ENCODE data around the gene NUP188.
"Not testable (repeated sequence)": the region's sequence is repeated elsewhere in the genome, so short reads cannot be mapped to it uniquely, and the experiment has no call there.

The NUP188 gene

GRCh38 chr9:128940271-128940921 lies 7.1 kb upstream of the NUP188 start:
- Histone ChIP-seq H4K20me1 (ENCODE audit: control insufficient read depth, insufficient read depth, low read depth, low read length) (no peaks in the 10 kb centered on the region), H3K27me3 (ENCODE audit: control insufficient read depth, low read length) (no peaks in the 10 kb centered on the region), H3K36me3 (ENCODE audit: control insufficient read depth, low read length) (no peaks in the 10 kb centered on the region), H3K4me3 (ENCODE audit: low read length) (no peak overlapping the region), H3F3A (ENCODE audit: control insufficient read depth, insufficient read depth) (no peaks in the 10 kb centered on the region), H3K4me2 (ENCODE audit: low read length) (no peak overlapping the region), H3K9me2 (replicated peaks; ENCODE audit: control insufficient read depth, low read length) (no peaks in the 10 kb centered on the region), H3K4me1 (ENCODE audit: control insufficient read depth, low read length) (no peaks in the 10 kb centered on the region), H3K79me2 (ENCODE audit: control insufficient read depth, low read length) (no peaks in the 10 kb centered on the region), H3K27ac (ENCODE audit: low read depth, low read length) (no peak overlapping the region), H3K9me3 (ENCODE audit: control insufficient read depth, insufficient read depth, low read length) (no peaks in the 10 kb centered on the region)
- no peak for TF ChIP-seq EZH2phosphoT487 (IDR thresholded peaks at IDR 0.05; ENCODE audit: borderline replicate concordance, low read length)
- no peak for TF ChIP-seq CTCF (IDR thresholded peaks at IDR 0.05; ENCODE audit: low read depth, low read length, poor library complexity, severe bottlenecking)

- no peaks in the 10 kb centered on the region for H3K27me3 ChIP-seq (ENCODE audit: control insufficient read depth, low read length)
- peaks cover 5% of the 10 kb centered on the region for H3K79me2 ChIP-seq (ENCODE audit: control insufficient read depth, low read length)
- no peak overlapping the region for H3K4me3 ChIP-seq (ENCODE audit: low read length)
- H3K4me2 ChIP-seq (ENCODE audit: low read length): no peak overlapping the region
- H3K27ac ChIP-seq (ENCODE audit: low read depth, low read length): no peak overlapping the region
- H4K20me1 ChIP-seq (ENCODE audit: control insufficient read depth, insufficient read depth, low read depth, low read length): no peaks in the 10 kb centered on the region
- peaks cover 2% of the 10 kb centered on the region; the same call in 1 of the 2 replicates for H3K36me3 ChIP-seq (ENCODE audit: control insufficient read depth, low read length)
- TF ChIP-seq CTCF (IDR thresholded peaks at IDR 0.05; ENCODE audit: low read depth, low read length, poor library complexity, severe bottlenecking): no peak
- no peaks in the 10 kb centered on the region for H3K9me3 ChIP-seq (ENCODE audit: control insufficient read depth, insufficient read depth, low read length)
- H3K4me1 ChIP-seq (ENCODE audit: control insufficient read depth, low read length): no peaks in the 10 kb centered on the region
- no peaks in the 10 kb centered on the region for H3F3A ChIP-seq (ENCODE audit: control insufficient read depth, insufficient read depth)
- no peaks in the 10 kb centered on the region for H3K9me2 ChIP-seq (replicated peaks; ENCODE audit: control insufficient read depth, low read length)
Measured at GRCh38 chr9:128940946-128941755, 6.3 kb upstream of the NUP188 start.

- H3K79me2 ChIP-seq (ENCODE audit: control insufficient read depth, low read length): peaks cover 30% of the 10 kb centered on the region
- no peaks in the 10 kb centered on the region for H3F3A ChIP-seq (ENCODE audit: control insufficient read depth, insufficient read depth)
- H3K27ac ChIP-seq (ENCODE audit: low read depth, low read length): no peak overlapping the region
- H3K4me2 ChIP-seq (ENCODE audit: low read length): no peak overlapping the region
- peaks cover 12% of the 10 kb centered on the region for H3K4me1 ChIP-seq (ENCODE audit: control insufficient read depth, low read length)
- no peaks in the 10 kb centered on the region for H4K20me1 ChIP-seq (ENCODE audit: control insufficient read depth, insufficient read depth, low read depth, low read length)
- no peaks in the 10 kb centered on the region for H3K9me2 ChIP-seq (replicated peaks; ENCODE audit: control insufficient read depth, low read length)
- no peaks in the 10 kb centered on the region for H3K27me3 ChIP-seq (ENCODE audit: control insufficient read depth, low read length)
- peaks cover 7% of the 10 kb centered on the region; the same call in 1 of the 2 replicates for H3K36me3 ChIP-seq (ENCODE audit: control insufficient read depth, low read length)
- no peak overlapping the region for H3K4me3 ChIP-seq (ENCODE audit: low read length)
- TF ChIP-seq CTCF (IDR thresholded peaks at IDR 0.05; ENCODE audit: low read depth, low read length, poor library complexity, severe bottlenecking): no peak
- TF ChIP-seq EZH2phosphoT487 (IDR thresholded peaks at IDR 0.05; ENCODE audit: borderline replicate concordance, low read length): no peak
- no peaks in the 10 kb centered on the region for H3K9me3 ChIP-seq (ENCODE audit: control insufficient read depth, insufficient read depth, low read length)
Measured at GRCh38 chr9:128943832-128944620, 3.5 kb upstream of the NUP188 start.

GRCh38 chr9:128944966-128945365 lies 2.5 kb upstream of the NUP188 start:
- Histone ChIP-seq H3K79me2 (ENCODE audit: control insufficient read depth, low read length) (peaks cover 39% of the 10 kb centered on the region), H3K4me1 (ENCODE audit: control insufficient read depth, low read length) (peaks cover 14% of the 10 kb centered on the region), H3K36me3 (ENCODE audit: control insufficient read depth, low read length) (peaks cover 12% of the 10 kb centered on the region)
- H3K27ac ChIP-seq (ENCODE audit: low read depth, low read length); H3K27me3 ChIP-seq (ENCODE audit: control insufficient read depth, low read length); H3K4me3 ChIP-seq (ENCODE audit: low read length); H4K20me1 ChIP-seq (ENCODE audit: control insufficient read depth, insufficient read depth, low read depth, low read length); H3K9me3 ChIP-seq (ENCODE audit: control insufficient read depth, insufficient read depth, low read length); H3K9me2 ChIP-seq (replicated peaks; ENCODE audit: control insufficient read depth, low read length); H3F3A ChIP-seq (ENCODE audit: control insufficient read depth, insufficient read depth); H3K4me2 ChIP-seq (ENCODE audit: low read length): not testable (repeated sequence)

Measured in DOHH2 (cell line).